ENCODE data around the gene SH3GL3.

The SH3GL3 gene

DNA sequence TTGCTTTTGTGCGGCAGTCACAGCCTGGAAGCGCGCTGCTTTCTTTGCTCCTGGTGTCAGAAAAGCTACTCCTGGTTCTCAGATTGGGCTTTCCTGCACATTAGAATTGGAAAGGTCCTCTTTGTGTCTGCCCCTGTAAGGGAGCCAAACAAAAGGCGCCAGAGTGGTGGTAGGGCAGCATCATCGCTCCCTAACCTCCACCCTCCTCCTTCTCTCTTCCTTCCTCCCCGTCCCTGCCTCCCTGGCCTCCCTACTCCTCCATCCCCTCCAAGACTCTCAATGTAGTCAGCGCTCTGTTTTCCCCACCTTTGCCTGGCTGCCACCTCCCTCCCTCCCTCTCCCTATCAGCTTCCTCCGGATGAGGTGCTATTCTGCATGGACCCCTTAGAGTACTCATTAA is 65.3 kb downstream of the SH3GL3 start:
- no peak for DNase-seq

DNA sequence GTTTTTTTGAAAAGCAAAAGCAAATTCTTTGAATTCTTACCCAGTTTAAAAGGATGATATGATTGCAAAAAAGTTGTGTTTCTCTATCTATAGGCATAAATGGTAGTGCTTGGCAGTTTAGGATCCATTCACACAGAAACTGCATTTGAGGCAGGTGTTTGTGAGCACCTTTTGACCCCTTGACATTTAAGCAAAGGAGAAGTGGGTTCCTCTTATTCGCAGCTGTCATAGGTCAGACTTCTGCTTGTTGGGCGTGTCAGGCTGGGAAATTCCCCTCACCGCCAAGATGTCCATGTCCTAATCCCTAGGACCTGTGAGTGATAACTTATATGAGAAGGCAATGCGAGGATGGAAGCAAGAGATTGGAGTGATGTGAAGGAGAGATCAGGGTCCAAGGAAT is 67.4 kb downstream of the SH3GL3 start:
- no peak for DNase-seq

DNA sequence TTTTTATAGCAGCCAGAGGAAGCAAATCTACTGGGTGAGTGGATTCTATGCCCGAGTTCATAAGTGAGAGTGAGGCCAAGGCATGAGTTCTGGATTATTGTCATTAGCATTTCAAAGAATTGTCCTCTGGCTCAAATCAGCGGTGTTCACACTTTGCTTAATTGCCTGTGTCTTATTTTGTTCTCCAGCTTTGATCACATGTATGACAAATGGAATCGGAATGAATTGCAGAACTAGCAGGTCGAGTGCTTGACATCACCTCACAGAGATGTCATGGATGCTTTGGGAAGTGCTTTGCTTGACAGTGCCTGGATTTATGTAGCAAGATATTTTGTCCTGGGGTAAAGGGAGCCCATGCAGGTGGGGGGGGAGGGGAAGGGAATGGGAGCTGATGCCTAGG is 68.0 kb downstream of the SH3GL3 start:
- no peak for DNase-seq

- no peak for DNase-seq
Observed at GRCh38 chr15:83516935-83517334, 69.8 kb downstream of the SH3GL3 start.

- no peak for DNase-seq
Observed at GRCh38 chr15:83526319-83526718, 79.2 kb downstream of the SH3GL3 start.

DNA sequence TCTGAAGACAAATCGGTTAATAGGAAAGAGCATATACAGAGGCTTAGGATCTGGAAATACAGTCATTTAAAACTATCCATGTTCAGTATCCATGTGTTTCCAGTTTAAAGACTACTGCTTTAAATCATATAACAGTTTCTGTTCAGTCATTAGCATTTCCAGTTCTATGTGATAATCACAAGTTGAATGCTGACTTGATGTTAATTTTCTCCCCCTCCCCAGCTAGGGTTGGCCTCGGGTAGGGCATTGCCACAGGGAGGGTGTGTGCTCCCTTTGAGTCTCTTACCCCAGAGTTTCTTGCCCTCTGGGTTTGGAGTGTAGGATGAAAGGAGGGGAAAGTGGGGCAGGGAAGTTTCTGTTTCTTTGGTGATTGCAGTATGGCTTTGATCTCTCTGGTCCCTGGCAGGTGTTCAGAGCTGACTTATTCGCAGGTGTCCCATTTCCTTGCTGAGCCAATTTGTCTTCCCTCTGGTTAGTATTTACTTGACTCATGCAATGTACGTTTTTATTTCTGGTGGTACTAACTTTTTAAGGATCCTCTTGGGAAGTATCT is 86.3 kb downstream of the SH3GL3 start:
- DNase-seq = no peak

GRCh38 chr15:83537606-83538005 is 90.5 kb downstream of the SH3GL3 start:
- no peak for DNase-seq

DNA sequence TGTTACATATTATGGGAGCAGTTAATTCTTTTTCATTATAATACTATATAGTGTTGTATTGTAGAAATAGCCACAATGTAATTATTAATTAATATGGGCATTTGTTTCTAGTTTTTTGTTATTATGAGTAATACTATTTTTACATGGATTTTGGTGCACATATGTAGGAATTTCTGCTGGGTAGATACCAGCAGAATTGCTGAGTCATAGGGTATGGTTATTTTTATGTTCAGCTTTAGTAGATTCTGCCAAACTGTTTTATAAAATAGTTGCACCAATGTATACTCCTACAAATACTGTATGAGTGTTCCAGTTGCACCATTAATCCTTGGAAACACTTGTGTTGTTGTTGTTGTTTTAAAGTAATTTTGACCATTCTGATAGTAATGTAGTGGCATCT is 91.5 kb downstream of the SH3GL3 start:
- no peak for DNase-seq

DNA sequence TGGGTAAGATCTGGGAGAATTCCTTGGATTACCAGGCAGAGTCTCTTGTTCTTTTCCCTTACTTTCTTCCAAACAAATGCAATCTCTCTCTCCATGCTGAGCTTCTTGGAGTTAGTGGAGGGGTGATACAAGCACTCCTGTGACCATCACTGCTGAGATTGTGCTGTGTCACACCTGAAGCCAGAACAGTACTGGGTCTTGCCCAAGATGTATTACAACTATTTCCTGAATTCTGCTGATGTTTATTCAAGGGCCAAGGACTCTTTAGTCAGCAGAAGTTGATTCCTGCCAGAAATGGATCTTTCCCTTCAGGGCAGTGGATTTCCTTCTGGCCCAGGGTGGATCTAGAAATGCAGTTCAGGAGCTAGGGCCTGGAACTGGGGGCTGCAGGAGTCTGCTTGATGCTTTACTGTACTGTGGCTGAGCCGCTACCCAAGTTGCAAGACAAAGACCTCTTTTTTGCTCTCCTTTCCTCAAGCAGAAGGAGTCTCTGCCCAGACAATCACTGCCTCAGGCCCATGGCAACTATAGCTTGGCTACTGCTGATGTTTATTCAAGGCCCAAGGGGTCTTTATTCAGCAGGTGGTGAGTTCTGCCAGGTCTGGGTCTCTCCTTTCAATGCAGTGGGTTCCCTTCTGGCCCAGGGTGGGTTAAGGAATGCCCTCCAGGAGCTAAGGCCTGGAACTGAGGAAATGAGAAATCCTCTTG is 98.8 kb downstream of the SH3GL3 start:
- no peak for DNase-seq

- DNase-seq = no peak
Observed at GRCh38 chr15:83546512-83546888, 99.4 kb downstream of the SH3GL3 start.

DNA sequence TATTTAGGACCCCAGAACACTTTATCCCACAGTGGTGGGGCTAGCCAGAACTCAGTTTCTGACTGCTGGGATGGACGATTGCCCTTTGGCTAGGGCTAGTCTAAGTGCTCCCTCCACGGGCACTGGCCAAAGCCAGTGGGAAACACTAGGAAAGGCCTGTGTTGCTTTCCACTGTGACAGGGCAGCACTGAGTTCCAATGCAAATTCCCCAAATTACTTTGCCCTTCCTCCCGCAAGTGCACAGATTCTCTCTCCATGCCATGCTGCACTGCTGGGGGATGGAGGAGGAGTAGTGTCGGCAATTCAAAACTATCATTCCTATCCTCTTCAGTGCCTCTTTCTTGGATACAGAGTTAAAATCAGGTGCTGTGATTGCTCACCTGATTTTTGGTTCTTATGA is 100.0 kb downstream of the SH3GL3 start:
- DNase-seq = no peak

GRCh38 chr15:83549623-83550022 is 102.5 kb downstream of the SH3GL3 start:
- no peak for DNase-seq

DNA sequence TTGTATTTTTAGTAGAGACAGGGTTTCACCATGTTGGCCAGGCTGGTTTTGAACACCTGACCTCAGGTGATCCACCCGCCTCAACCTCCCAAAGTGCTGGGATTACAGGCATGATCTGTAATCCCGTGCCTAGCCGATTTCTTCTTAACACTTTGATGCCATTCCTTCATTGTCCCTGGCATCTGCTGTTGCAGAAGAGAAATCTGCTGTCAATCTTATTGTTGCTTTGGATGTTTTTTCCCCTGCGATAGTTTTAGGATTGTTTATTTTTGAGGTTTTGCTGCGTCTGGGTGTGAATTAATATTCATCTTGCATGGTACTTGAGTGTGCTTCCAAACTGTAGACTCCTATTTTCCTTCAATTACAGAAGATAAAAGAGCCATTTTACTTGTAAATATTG is 107.4 kb downstream of the SH3GL3 start:
- DNase-seq = no peak

DNA sequence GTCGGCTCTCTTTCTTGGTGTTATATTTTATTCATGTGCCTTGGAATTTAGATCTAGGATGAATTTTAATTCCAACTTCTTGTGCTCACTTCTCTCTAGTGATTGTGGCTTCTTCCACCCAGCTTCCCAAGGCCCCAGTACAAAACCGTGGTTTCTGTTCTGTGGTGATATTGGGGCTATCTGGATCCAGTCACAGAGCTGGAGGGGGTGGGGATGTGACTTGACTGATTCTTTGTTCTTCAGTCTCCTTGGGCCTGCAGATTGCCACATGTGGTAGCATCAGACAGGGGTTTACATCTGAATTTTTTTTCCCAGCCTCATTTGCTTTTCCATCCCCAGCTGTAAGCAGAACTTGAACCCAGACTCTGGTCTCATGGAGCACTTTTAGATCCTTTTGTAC is 108.2 kb downstream of the SH3GL3 start:
- DNase-seq = no peak

DNA sequence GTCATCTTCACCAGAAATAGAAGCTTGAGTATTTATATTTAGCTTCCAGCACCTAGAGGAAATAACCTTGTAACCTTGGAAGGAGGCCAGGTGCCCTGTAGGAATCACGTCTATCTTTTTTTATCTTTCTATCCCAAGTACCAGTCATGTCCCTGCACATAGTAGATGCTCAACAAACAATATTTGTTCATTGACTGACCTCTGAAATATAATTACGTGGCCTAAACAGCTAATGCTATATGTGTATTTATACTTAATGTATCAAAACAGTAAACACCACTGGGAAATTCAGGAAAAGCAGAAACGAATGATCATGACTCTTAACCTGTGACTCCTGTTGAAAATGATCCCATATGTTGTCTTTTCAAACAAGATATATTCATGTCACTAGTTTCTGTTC is 108.9 kb downstream of the SH3GL3 start:
- no peak for DNase-seq

DNA sequence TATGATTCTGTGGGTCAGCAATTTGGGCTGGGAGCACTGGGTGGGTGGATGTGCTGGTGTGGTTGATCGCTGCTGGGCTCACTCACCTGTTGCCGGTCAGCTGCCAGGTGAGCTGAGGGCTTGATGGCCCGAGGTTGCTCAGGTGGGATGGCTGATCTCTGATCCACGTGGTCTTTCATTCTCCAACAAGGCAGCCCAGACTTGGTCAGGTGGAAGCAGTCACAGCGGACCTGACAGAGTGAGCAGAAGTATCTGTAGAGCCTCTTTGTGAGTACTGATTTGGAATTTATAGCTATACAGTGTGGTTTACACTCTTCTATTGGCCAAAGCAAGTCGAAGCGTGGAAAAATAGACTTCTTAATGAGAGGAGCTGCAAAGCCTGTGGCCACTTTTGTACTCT is 109.6 kb downstream of the SH3GL3 start:
- no peak for DNase-seq

GRCh38 chr15:83558146-83558545 is 111.0 kb downstream of the SH3GL3 start:
- DNase-seq = no peak

DNA sequence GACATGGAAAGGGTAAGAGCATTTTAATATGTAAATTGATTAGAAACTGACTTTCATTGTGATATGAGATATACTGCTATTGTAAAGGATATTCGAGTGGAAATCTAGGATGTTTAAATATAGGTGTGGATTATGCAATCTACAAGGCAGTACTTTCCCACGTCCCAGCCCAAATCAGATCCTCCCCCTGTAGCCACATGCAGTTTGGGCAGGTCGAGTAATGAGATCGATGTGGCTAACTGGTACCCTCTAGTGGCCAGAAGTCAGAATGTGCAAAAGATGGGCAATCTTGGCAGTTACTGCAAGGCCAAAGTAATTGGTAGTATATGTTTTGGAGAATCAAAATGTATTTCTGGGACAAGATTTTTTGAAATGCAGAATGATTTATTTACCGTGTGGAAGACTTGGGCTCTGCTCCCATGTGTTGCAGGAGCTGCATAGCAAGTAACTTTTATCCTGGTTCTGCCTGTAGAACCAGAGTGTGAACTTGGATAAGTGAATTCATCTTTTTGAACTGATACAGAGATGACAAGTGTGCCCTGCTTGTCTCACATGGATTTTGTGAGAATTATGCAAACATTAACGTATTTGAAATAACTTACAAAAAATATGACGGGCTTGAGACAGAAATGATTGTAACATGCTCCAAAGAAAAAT is 112.3 kb downstream of the SH3GL3 start:
- peak; percentile 32 for DNase-seq

GRCh38 chr15:83561661-83562060 is 114.5 kb downstream of the SH3GL3 start:
- no peak for DNase-seq

DNA sequence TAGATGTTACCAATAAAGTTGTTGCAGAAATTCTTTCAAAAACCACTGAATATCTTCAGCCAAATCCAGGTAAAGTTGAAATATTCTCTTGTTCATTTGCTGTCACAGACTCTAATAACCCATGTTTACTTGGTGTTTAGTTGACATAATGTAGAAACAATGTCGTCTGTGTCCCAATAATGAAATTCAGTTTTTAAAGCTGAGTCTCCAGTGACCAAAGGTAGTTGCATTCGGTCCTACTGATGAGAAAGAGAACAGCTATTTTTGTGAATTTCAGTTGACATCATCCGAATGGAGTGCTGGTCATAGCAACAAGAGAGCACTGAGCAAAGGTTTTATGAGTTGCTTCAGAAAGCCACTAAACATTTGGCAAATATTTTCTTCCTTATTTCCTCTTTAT is 118.0 kb downstream of the SH3GL3 start:
- DNase-seq = no peak

DNA sequence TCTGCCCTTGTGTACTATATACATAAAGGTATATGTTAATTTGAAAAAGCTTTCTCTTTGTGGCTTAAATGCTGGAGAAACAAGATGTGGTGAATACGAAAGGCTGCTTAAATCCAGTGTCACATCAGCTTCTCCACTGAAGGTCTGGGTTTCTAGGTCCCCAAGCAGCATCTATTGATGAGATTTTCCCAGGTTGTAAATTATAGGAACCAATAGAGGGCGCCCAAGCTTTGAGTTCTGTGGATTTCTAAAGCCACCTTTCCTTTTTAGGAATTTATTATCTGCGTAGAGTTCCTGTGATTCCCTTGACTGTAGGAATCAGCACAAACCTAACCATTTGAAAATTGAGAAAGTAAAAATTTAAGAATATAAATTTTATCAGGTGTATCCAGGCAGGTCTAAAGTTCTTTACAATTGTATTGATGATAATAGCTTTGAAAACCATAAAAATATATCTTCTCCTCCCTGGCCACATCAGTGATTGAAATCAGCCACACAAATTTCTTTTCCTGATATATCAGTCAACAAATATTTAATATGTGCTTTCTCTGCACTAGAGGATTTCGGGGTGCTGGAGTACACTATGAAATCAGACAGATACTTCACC is 118.5 kb downstream of the SH3GL3 start:
- no peak for DNase-seq

- no peak for DNase-seq
Observed at GRCh38 chr15:83567318-83567717, 120.2 kb downstream of the SH3GL3 start.

- no peak for DNase-seq
Observed at GRCh38 chr15:83569341-83569740, 122.2 kb downstream of the SH3GL3 start.

DNA sequence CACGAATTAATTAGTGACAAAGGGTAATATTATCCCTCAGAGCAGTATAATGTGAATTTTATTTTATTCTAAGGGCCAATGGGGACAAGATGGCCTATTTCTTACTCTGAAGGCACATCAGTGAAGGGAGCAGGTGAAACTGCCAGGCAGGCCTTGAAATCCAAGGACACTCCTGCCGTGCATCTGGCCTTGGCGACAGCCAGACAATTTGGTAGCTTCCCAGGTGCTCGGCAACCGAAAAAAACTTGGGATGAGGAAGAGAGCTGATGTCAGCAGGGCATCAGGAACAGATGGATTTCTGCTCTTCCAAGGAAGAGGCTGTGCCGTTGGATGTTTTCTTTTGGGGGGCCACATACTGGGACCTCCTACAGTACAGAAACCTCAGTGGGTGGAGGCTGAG is 123.6 kb downstream of the SH3GL3 start:
- no peak for DNase-seq
